HUDEP-2 (cell line): ENCODE measurements around the gene CXCL13.
"Not testable (repeated sequence)": the region's sequence is repeated elsewhere in the genome, so short reads cannot be mapped to it uniquely, and the experiment has no call there.

ENCODE experiments used
- DNase-seq, 76 experiments: peaks; one replicate each; lab custom pipeline; 2025; ENCODE audit not compliant: unreplicated experiment in 76 of 76; lab: John Stamatoyannopoulos, UW

CXCL13 gene

DNA sequence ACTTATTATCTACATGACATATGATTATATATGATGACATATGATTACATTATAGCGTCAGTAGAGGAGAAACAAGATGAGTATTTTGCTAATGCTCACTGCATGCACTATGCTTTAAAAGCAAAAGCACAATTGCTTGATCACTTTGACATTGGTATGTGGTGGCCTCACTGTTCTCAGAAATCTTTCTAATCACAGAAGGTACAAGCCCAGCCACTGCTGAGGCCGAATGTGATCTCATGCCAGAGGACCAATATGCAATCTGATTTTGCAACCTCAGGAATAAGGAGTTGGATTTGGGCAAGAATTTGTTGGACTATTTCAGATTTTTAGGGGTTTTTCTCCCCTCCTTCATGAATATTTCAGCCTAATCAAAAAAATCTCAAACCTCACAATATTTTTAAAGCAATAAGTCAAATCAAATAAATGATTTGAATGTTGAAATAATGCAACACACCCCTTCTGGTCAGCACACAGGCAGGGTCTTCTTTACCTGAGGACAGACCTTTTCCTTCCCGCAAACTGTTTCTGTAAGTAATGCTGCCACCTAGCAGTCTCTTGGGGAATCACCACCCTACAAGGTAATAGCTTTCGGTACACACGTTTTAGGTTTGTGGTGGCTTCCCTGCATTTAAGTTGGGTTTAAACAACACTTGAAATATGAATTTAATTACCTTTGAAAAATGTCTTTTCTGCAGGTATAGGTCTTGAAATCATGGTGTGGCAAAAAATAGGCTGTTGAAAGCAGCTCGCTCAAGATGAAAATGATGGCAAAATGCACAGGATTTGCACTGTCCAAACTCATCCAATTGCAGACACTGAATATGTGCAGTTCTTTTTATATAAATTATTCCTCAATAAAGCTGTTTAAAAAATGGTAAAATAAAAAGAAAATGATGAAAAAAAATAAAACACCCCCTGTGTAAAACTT lies 4.8 kb upstream of the CXCL13 start:
- peak in 4 of 76 experiments; percentile 0 to 17 (median 8) for DNase-seq

DNA sequence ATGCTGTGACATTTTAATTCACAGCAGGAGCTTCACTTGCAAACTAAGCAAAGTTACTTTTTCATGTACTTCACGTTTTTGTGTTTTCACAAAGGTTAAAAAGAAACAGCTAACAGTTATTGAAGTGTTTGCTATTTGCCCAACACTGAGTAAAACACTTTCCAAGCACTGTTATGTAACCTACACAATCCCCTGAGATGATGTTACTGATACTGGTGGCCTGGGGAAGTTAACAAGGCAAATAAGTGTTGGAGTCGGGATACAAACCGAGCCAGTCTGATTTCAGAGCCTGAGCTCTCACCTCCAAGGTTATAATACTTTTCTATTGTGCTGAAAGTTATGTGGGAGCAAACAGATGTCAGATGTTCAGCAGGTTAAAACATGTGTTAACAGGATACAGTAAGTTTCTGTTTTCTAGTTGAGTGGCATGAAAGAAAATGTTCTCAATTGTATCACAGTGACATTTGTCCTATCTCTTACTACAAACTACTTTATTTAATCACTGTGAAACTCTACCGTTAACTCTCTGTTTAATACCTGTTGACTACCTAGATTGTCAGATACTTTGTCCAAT lies 3.9 kb upstream of the CXCL13 start:
- DNase-seq: no peak

GRCh38 chr4:77613267-77613666 lies 7.6 kb downstream of the CXCL13 start:
- DNase-seq: no peak

DNA sequence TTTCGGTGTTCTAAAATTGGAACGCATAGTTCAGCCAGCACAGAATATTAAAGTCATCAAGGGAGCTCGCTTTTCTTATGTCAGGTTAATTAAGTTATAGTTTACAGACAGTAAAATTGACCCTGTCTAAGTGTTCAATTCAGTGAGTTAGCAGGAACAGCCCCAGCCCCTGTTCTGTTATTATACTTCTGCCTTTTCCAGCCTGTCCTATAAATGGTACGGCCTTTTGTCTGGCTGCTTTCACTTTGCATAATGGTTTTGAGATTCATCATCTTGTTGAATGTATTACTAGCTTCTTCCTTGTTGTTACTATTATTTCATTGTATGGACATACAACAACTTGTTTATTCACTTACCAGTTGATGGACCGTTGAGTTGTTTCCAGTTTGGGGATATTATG lies 9.5 kb downstream of the CXCL13 start:
- no peak for DNase-seq

DNA sequence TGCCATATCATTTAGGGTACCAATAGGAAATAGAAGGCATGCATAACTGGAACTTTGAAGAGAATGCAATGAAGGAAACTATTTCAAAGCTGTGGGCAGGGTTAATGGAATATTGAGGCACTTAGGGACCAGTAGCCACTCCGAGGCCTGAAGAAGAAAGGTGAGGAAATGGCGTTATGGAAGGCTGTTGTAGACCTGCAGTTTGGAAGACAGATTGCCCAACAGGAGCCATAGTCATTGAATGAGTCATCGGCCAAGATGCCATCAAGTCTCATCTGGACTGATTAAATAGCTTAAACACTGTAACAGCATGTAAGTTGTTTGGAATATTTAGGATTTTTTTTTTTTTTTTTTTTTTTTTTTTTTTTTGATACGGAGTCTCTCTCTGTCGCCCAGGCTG lies 11.6 kb downstream of the CXCL13 start:
- no peak for DNase-seq

DNA sequence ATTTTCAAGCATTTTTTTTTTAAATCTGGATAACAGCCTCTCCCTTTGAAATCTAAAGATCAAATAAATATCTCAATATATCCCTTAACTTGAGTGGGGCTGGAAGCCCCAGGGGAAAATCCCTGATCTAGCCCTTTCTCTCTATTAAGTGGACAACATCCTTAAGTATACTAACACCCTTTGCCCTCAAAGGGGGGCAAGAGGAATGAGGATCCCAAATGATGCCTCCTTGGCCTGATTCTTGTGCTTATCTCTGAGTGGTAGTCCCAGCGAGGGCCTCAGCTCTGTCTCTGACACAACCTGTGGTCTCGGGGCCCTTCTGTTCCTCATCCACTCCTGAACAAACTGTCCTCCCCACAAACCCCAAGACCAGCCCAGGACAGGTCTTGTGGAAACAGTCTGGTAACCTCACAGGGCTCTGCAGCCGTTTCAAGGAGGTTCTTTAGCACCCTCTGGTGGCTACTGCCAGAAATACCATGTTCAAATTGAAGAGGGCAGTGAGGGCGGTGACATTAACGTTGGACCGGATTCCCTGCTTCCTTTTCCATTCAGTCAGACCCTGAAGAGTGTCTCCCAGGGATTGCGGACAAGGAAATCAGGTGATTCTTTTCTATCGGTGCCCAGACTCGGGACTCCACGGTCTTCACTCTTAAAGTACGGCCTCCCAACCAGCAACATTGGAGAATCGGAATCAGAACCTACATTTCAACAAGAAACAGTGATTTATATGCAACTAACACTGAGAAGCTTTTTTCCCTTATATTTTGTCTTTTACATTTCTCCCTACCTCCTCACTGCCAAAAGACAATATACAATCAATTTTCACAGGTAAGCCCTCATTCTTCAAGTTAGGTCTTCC lies 13.0 kb downstream of the CXCL13 start:
- peak in 46 of 76 experiments; percentile 2 to 62 (median 19) for DNase-seq

- no peak for DNase-seq
Observed at GRCh38 chr4:77619408-77619807, 13.8 kb downstream of the CXCL13 start.

DNA sequence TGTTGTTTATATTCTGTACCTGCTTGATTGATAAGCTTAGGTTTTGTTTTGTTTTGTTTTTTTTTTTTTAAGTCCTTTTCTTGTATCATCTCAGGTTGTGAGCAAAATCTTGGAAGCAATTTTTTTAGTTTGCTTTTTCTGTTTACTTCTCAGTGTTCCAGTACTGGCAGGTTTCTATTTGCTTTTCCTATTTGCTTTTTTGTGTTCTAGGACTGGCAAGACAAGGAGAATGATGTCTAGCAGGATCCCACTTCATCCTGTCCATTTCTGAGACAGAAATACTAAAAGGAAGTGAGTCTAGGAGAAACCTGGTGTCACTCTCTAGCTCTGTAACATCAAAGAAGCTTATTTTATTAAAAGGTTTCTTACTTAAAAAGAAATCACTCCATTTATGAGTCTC lies 15.6 kb downstream of the CXCL13 start:
- DNase-seq: no peak

DNA sequence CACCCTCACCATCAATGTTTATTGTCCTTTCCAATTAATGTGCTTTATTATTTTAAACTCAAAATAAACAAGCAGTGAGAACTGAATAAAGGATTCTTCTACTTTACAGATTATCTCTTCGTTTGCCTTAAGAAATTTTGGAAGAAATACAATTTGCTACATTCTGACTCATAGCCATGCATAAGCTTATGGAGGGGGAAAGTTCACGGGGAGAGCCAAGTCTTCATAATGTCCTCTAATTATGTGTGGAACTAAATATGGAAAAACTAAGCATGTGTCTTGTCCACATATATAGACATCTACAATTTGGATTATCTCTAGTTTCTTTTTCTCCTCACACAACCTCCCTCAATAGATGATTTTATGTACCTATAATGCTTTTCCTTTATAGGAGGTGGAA lies 17.5 kb downstream of the CXCL13 start:
- DNase-seq: no peak

DNA sequence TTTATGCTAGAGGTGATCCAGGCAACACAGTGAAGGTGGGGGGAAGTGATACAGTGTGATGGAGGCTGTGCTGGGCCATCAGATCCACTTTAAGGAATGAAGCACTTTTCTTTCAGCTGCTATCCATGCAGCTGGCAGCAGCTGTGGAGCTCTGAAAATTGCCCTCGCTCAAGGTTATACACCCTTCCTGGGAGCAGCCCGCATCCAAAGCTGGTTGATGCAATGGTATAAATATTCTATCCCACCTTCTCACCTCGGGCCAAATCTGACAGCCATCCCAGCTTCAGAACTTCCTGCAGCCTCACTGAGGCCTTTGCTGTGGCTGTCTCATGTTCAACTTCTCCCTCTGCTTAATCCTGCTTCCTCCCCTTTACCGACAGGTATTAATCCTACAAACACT lies 18.6 kb downstream of the CXCL13 start:
- DNase-seq: no peak

GRCh38 chr4:77625485-77625884 lies 19.9 kb downstream of the CXCL13 start:
- DNase-seq: no peak

- no peak for DNase-seq
Observed at GRCh38 chr4:77629885-77630284, 24.3 kb downstream of the CXCL13 start.

DNA sequence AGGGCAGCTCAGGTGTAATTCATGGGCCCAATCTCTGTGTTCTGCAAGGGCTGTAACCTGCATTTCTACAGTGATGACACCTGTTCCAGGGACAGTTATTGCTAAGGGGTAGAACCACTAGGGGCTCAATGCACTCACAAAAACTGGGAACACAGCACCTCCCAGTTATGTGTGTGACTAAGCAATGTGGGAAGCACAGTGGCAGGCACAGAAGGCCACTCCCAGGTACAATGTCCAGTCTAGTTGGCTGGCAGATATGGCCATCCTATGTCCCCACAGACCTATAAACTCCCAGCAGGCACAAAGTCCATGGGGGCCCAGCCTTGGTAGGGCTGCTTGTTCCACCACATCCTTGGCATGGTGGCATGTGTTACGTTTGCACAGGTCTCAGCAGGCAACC lies 25.7 kb downstream of the CXCL13 start:
- DNase-seq: no peak

GRCh38 chr4:77634132-77634785 lies 28.6 kb downstream of the CXCL13 start:
- no peak for DNase-seq

- no peak for DNase-seq
Observed at GRCh38 chr4:77635246-77635645, 29.6 kb downstream of the CXCL13 start.

DNA sequence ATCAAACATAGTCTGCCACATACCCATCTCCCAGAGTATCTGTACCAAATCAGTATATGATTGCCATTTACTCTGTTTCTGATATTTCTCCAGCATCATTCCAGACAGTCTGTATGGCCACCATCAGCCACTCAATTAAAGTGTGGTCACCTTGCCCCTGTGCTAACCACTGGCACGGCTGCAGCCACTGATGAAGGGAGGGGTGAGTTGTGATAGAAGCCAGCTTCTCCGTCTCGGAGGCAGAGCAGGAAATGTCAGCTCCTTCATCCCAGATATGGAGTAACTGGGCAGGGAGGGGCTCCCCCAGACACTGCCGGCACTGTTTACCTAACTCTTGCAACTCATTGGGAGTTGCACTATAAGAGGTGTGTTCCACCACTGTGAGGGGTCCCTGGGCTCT lies 30.3 kb downstream of the CXCL13 start:
- no peak for DNase-seq

DNA sequence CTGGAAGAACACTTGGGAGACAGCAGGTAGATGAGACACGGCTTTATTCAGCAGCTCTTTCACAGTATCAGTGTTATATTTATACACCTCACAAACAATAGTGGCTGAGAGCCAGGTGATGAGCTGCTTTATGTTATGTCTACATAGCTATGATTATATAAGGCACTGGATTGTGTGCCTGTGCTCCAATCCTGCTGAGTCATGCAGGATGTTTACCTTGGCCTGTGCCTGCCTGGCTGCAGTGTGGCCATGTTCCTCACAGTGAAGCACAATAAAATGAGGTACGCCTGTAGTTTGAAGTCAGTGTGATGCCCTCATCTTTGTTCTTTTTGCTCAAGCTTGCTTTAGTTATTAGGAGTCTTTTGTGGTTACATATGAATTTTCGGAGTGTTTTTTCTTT lies 31.3 kb downstream of the CXCL13 start:
- DNase-seq: no peak

DNA sequence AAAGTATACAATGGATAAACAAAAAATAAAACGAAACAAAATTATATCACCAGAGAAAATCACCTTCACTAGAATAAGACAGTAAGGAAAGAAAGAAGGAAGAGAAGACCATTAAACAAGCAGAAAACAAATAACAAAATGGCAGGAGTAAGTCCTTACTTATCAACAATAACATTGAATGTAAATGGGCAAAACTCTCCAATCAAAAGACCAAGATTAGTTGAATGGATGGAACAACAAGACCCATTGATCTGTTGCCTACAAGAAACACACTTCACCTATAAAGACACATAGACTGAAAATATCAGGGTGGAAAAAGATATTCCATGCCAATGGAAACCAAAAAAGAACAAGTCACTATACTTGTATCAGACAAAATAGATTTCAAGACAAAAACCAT lies 38.4 kb downstream of the CXCL13 start:
- DNase-seq: not testable (repeated sequence)

DNA sequence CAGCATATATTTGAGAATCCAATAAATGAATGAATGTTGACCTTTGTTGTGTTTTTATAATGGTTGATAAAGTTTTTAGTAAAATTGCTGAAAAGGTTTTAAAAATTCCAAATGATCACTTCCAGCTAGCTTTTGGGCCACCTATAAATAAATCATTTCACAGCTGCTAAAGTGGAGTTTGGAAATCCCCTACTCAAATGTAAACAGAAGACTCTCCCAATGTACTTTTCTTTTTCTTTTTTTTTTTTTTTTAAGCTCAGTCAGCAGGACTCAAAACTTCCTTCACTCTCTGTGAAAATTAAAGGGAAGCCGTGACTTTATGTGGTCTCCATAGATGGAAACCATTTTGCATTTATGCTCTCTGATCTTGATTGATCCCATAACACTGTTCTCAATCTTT lies 45.2 kb downstream of the CXCL13 start:
- no peak for DNase-seq

- no peak for DNase-seq
Observed at GRCh38 chr4:77651820-77652219, 46.2 kb downstream of the CXCL13 start.
